Activated effector memory CD4-positive, alpha-beta T cell treated with anti-CD3 and anti-CD28 coated beads, Interleukin-2, amount 50 U/mL, for 16 hours (primary cell): ENCODE results near the gene OR1D2.
"Not testable (repeated sequence)": the region's sequence is repeated elsewhere in the genome, so short reads cannot be mapped to it uniquely, and the experiment has no call there.

Source experiments
- DNase-seq: peaks from one replicate; pipeline ENCODE4 v3.0.0-alpha.2; 2020

OR1D2 gene

GRCh38 chr17:3104322-3104721, at the start of gene OR1D2:
TSS of gene OR1D2 (minus strand) at chr17:3104422. CDS start at chr17:3092996, 11,426 bp downstream.
- DNase-seq, result no peak

DNA sequence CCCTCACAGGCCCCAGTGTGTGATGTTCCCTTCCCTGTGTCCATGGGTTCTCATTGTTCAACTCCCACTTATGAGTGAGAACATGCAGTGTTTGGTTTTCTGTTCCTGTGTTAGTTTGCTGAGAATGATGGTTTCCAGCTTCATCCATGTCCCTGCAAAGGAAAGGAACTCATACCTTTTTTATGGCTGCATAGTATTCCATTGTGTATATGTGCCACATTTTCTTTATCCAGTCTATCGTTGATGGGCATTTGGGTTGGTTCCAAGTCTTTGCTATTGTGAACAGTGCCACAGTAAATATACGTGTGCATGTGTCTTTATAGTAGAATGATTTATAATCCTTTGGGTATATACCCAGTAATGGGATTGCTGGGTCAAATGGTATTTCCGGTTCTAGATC, 33.3 kb upstream of the OR1D2 start:
- DNase-seq, result not testable (repeated sequence)

GRCh38 chr17:3127451-3127850, 23.2 kb upstream of the OR1D2 start, which contains the start of gene OR1G1:
TSS of gene OR1G1 (minus strand) at chr17:3127551. CDS start at chr17:3127551, 0 bp downstream.
- DNase-seq, result no peak

DNA sequence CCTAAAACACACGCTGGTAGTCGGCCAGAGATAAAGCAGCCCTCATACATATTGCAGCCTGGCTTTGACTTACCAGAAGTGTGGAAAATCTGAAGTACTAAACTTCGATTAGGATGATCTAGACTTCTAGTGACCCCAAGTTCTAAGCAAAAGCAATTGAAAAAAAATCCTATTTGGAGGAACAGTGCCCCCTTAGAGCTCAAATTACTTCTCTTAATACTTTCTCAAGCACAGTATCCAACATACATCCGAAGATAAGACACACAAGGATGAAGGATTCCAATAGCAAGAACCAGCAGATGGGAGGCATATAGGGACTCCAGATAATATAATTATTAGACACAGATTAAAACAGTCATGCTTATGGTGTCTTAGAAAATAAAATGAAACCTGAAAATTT, 30.4 kb downstream of the OR1D2 start:
- not testable (repeated sequence) for DNase-seq

DNA sequence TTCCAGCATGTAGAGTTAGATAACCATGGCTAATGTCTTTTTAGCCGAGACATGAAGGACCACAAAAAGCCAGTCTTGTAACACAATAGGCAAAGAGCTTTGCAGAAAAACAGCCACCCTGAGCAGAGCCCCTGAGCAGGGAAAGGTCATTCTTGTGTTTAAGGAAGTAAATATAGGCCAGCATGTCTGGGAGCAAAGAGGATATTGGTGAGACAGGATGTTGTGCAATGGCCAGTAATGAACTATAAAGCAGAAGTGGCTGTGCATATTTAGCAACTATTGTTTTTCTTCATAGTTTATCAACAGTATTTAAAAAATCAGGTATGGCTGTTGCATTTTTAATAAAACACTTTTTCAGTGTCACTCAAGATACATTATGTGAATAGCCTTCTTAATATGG, 39.0 kb downstream of the OR1D2 start:
- not testable (repeated sequence) for DNase-seq

DNA sequence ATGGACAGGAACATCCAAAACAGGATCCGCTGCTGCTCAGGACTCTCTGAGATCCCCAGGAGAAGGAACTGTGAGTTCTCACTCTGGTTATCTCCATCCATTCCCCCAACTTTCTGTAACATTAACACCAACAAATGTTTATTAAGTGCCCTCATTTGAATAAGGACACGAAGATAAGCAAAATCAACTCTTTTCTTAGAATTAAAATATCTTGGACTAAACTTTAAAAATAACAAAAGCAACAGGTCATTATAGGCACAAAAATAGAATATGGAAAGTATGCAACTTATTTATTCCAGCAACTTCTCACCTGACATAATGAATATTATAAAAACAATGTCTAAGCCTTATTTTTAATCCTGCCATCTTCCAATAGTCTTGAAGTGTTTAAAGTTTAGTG, 40.7 kb downstream of the OR1D2 start, which contains the start of gene OR1D5:
OR1D5 (minus strand) TSS at position 101 of the 400 bp plus-strand sequence; CDS start at position 101, 0 bp downstream.
- not testable (repeated sequence) for DNase-seq

- not testable (repeated sequence) for DNase-seq
These were observed 41.3 kb downstream of the OR1D2 start for GRCh38 chr17:3062824-3063377.

GRCh38 chr17:3054868-3055267, 49.4 kb downstream of the OR1D2 start:
- DNase-seq, result not testable (repeated sequence)

GRCh38 chr17:3049705-3050295, 54.4 kb downstream of the OR1D2 start:
- DNase-seq, result no peak

- DNase-seq, result peak; percentile 97
These were observed 55.3 kb downstream of the OR1D2 start for GRCh38 chr17:3048727-3049471.

DNA sequence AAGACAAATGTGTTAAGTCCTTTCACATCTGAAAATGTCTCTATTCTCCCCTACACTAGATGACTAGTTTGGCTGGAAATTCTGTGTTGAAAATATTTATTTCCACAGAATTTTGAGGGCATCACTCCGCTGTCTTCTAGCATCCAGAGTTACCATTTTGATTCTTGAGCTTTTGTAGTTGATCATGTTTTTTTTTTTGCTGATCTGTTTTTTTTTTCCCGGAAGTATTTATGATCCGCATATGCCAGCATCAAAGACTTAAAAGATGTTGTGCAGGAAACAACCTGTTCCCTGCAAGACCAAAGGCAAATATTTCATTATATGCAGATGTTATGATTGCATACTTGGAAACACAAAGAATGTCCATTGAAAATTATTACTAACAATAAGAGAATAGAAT, 57.5 kb downstream of the OR1D2 start:
- no peak for DNase-seq

GRCh38 chr17:3043737-3044365, 60.4 kb downstream of the OR1D2 start:
- DNase-seq, result no peak

DNA sequence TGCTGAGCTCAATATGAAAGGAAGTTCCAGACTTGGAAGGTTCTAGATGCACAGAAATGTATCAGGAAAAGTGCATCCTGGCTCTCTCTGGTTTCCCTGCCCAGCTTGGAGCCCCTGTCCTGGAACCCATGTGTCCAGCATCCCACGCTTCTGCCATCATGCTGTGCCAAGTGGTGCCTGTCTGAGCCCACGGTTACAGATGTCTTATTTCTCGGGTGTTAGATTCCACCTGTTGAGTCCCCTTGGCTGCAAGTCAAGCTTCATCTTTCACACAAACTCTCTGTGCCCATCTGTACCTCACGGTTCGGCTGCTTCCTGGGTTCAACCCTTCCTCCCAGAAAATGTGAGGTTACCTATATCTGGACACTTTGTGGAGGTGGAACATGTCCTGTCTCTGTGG, 63.3 kb downstream of the OR1D2 start:
- no peak for DNase-seq

DNA sequence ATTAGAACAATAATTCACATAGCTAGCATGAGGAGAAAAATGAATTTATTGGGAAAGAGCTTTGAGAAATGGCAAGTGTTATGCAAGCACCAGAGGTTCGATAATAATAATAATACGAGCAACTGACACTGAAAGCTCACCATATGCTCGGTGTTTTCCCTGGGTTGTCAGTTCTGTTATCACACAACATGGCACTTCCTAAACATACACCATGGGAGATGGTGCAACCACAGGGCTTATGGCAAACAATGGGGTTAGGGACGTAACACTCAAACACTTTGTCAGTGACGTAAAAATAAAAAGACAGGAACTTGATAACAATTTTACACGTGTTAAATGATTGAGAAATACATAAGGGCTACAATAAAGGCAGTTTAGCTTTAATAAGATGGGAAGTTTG, 64.5 kb downstream of the OR1D2 start:
- peak; percentile 52 for DNase-seq

GRCh38 chr17:3038941-3039340, 65.3 kb downstream of the OR1D2 start:
- peak; percentile 13 for DNase-seq
